ENCODE measurements around the gene AK5.
"Not testable (repeated sequence)": the region's sequence is repeated elsewhere in the genome, so short reads cannot be mapped to it uniquely, and the experiment has no call there.

The AK5 gene

GRCh38 chr1:77288275-77288674, 6.5 kb downstream of the AK5 start:
- DNase-seq = no peak

GRCh38 chr1:77290576-77290975, 8.8 kb downstream of the AK5 start:
- DNase-seq = no peak

- no peak for DNase-seq
Measured at GRCh38 chr1:77292551-77292950, 10.7 kb downstream of the AK5 start.

- DNase-seq = no peak
Measured at GRCh38 chr1:77300566-77300965, 18.7 kb downstream of the AK5 start.

- DNase-seq = no peak
Measured at GRCh38 chr1:77303387-77303786, 21.6 kb downstream of the AK5 start.

GRCh38 chr1:77308889-77309621, 27.2 kb downstream of the AK5 start:
- no peak for DNase-seq

- DNase-seq = no peak
Measured at GRCh38 chr1:77310924-77311323, 29.1 kb downstream of the AK5 start.

- not testable (repeated sequence) for DNase-seq
Measured at GRCh38 chr1:77312364-77312763, 30.5 kb downstream of the AK5 start.

GRCh38 chr1:77313491-77313890, 31.7 kb downstream of the AK5 start:
- DNase-seq = peak in 2 of 14 donors; percentile 1 to 5

- DNase-seq = no peak
Measured at GRCh38 chr1:77316006-77316405, 34.2 kb downstream of the AK5 start.

- no peak for DNase-seq
Measured at GRCh38 chr1:77316966-77317365, 35.1 kb downstream of the AK5 start.

- no peak for DNase-seq
Measured at GRCh38 chr1:77319036-77319705, 37.4 kb downstream of the AK5 start.

GRCh38 chr1:77322061-77322900, 40.5 kb downstream of the AK5 start:
- DNase-seq = no peak

GRCh38 chr1:77333501-77333900, 51.7 kb downstream of the AK5 start:
- no peak for DNase-seq

- no peak for DNase-seq
Measured at GRCh38 chr1:77336729-77337128, 54.9 kb downstream of the AK5 start.

GRCh38 chr1:77339326-77339725, 57.5 kb downstream of the AK5 start:
- no peak for DNase-seq

GRCh38 chr1:77341195-77341594, 59.4 kb downstream of the AK5 start:
- DNase-seq = peak in 1 of 14 donors; percentile 6

GRCh38 chr1:77342745-77343144, 60.9 kb downstream of the AK5 start:
- DNase-seq = no peak

- DNase-seq = no peak
Measured at GRCh38 chr1:77347646-77348045, 65.8 kb downstream of the AK5 start.

- no peak for DNase-seq
Measured at GRCh38 chr1:77348549-77348948, 66.7 kb downstream of the AK5 start.

GRCh38 chr1:77349275-77349674, 67.5 kb downstream of the AK5 start:
- no peak for DNase-seq

- DNase-seq = no peak
Measured at GRCh38 chr1:77350012-77350770, 68.4 kb downstream of the AK5 start.

- DNase-seq = no peak
Measured at GRCh38 chr1:77354536-77354935, 72.7 kb downstream of the AK5 start.

Data from C1 segment of cervical spinal cord (tissue), 14 donors.